ENCODE measurements around the gene L1TD1. TPM values are rescaled to one million over a fixed set of nuclear protein-coding genes. Genes with fewer than 3 reads are reported as not detected.
A peak's percentile ranks its signal among the peaks of the same experiment; 100 is the strongest.
"Not testable (repeated sequence)": the region's sequence is repeated elsewhere in the genome, so short reads cannot be mapped to it uniquely, and the experiment has no call there.

L1TD1 gene
- total RNA-seq, 6 experiments from 2014 or later: 0.04 TPM; not detected in 5

GRCh38 chr1:62181532-62181931, 13.1 kb upstream of the L1TD1 start:
- 64% methylated on average over 5 of the region's 7 CpGs for WGBS (ENCODE audit: insufficient coverage, low coverage, low lambda C conversion rate, missing lambda C conversion rate)
- Histone ChIP-seq H3K9me3 (no peaks in the 10 kb centered on the region), H3K27me3 (no peaks in the 10 kb centered on the region), H3K4me1 (no peaks in the 10 kb centered on the region), H3K36me3 (no peaks in the 10 kb centered on the region), H3K4me3 (no peak overlapping the region), H3K27ac (no peak overlapping the region)
- no peak for ATAC-seq
- no peak for TF ChIP-seq POLR2A (IDR thresholded peaks at IDR 0.05)
- no peak for TF ChIP-seq CTCF (IDR thresholded peaks at IDR 0.05)
- intact Hi-C loops (cut with DNase I): no loop called here
- peak in 1 of 3 donors; percentile 15 for DNase-seq

GRCh38 chr1:62182157-62182556, 12.5 kb upstream of the L1TD1 start:
- ATAC-seq; H3K4me3 ChIP-seq; H3K27ac ChIP-seq; H3K9me3 ChIP-seq; DNase-seq; H3K4me1 ChIP-seq; intact Hi-C loops (cut with DNase I); H3K36me3 ChIP-seq; H3K27me3 ChIP-seq: not testable (repeated sequence)
- WGBS (ENCODE audit: insufficient coverage, low coverage, low lambda C conversion rate, missing lambda C conversion rate): 67% methylated on average over 8 of the region's 8 CpGs

- H3K27me3 ChIP-seq; intact Hi-C loops (cut with DNase I); H3K4me3 ChIP-seq; H3K4me1 ChIP-seq; ATAC-seq; H3K36me3 ChIP-seq; H3K27ac ChIP-seq; H3K9me3 ChIP-seq: not testable (repeated sequence)
- WGBS (ENCODE audit: insufficient coverage, low coverage, low lambda C conversion rate, missing lambda C conversion rate): 61% methylated on average over 10 of the region's 11 CpGs
- DNase-seq: peak in 1 of 3 donors; percentile 16
Observed at GRCh38 chr1:62183164-62184020, 11.3 kb upstream of the L1TD1 start.

- no peaks in the 10 kb centered on the region for H3K27me3 ChIP-seq
- H3K27ac ChIP-seq: no peak overlapping the region
- TF ChIP-seq POLR2A (IDR thresholded peaks at IDR 0.05): no peak
- TF ChIP-seq CTCF (IDR thresholded peaks at IDR 0.05): no peak
- ATAC-seq (no peak), DNase-seq (peak in 1 of 3 donors; percentile 1)
- H3K36me3 ChIP-seq: no peaks in the 10 kb centered on the region
- intact Hi-C loops (cut with DNase I): no loop called here
- H3K4me1 ChIP-seq: no peaks in the 10 kb centered on the region
- WGBS (ENCODE audit: insufficient coverage, low coverage, low lambda C conversion rate, missing lambda C conversion rate): 79% methylated on average over 5 of the region's 7 CpGs
- H3K9me3 ChIP-seq: no peaks in the 10 kb centered on the region
- H3K4me3 ChIP-seq: no peak overlapping the region
Observed at GRCh38 chr1:62184336-62184735, 10.3 kb upstream of the L1TD1 start.

GRCh38 chr1:62185233-62185632, 9.4 kb upstream of the L1TD1 start:
- H3K4me3 ChIP-seq; H3K36me3 ChIP-seq; intact Hi-C loops (cut with DNase I); H3K4me1 ChIP-seq; H3K27me3 ChIP-seq; H3K27ac ChIP-seq; ATAC-seq; H3K9me3 ChIP-seq: not testable (repeated sequence)
- DNase-seq: peak in 1 of 3 donors; percentile 8
- 100% methylated on average over 1 of the region's 6 CpGs for WGBS (ENCODE audit: insufficient coverage, low coverage, low lambda C conversion rate, missing lambda C conversion rate)

- no peak for TF ChIP-seq CTCF (IDR thresholded peaks at IDR 0.05)
- no peak for TF ChIP-seq POLR2A (IDR thresholded peaks at IDR 0.05)
- WGBS (ENCODE audit: insufficient coverage, low coverage, low lambda C conversion rate, missing lambda C conversion rate): 29% methylated on average over 3 of the region's 3 CpGs
- H3K9me3 ChIP-seq: no peaks in the 10 kb centered on the region
- H3K4me3 ChIP-seq: no peak overlapping the region
- ATAC-seq (peak in 1 of 4 donors; percentile 80), DNase-seq (peak in 1 of 3 donors; percentile 8)
- H3K27ac ChIP-seq: no peak overlapping the region
- H3K27me3 ChIP-seq: no peaks in the 10 kb centered on the region
- H3K4me1 ChIP-seq: no peaks in the 10 kb centered on the region
- no peaks in the 10 kb centered on the region for H3K36me3 ChIP-seq
- intact Hi-C loops (cut with DNase I): no loop called here
Observed at GRCh38 chr1:62185677-62186076, 9.0 kb upstream of the L1TD1 start.

All from right lobe of liver (tissue), 6 donors.